Cardiac fibroblast (primary cell): ENCODE results near the gene ZNF516.

Experiments used
- DNase-seq, 2 donors: peaks; one replicate each; pipeline versions ENCODE4 v3.0.0 to v3.0.0-alpha.2; 2010; ENCODE audit warnings: low read depth in 2 of 2
- H3K4me3 ChIP-seq, 2 donors: replicated peaks in 1 of 2; 1 replicate in 1 of 2; 2 replicates in 1 of 2; pipeline ENCODE4 v1.5.1; 2011; ENCODE audit warnings: low read depth in 2 of 2, low read length in 2 of 2, mild to moderate bottlenecking in 2 of 2, moderate library complexity in 1 of 2
- TF ChIP-seq, protein P1 (sequence below): IDR thresholded peaks from one replicate; pipeline ENCODE4 v1.5.1; 2011; ENCODE audit warnings: low read depth, mild to moderate bottlenecking, low read length, inconsistent platforms

Gene ZNF516

DNA sequence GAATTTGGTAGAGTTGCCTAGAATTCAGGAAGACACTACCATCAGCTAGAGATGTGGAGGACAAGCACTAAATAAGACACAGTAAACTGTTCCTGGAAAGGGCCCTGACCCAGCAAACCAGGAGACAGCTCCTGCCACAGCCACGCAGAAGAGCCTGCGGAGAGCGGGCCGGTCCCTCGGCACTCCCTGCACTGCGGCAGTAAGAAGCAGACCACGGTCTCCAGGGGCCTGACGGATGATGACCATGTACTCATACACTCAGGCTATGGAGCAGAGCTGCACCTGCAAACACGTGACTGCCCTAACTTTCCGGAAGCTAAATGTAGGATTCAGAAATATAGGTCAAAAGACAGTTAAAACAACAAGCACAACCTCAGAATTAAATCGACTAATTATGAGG, 72.9 kb downstream of the ZNF516 start:
- H3K4me3 ChIP-seq: no peak overlapping the region
- no peak for DNase-seq
- TF ChIP-seq, protein P1, sequence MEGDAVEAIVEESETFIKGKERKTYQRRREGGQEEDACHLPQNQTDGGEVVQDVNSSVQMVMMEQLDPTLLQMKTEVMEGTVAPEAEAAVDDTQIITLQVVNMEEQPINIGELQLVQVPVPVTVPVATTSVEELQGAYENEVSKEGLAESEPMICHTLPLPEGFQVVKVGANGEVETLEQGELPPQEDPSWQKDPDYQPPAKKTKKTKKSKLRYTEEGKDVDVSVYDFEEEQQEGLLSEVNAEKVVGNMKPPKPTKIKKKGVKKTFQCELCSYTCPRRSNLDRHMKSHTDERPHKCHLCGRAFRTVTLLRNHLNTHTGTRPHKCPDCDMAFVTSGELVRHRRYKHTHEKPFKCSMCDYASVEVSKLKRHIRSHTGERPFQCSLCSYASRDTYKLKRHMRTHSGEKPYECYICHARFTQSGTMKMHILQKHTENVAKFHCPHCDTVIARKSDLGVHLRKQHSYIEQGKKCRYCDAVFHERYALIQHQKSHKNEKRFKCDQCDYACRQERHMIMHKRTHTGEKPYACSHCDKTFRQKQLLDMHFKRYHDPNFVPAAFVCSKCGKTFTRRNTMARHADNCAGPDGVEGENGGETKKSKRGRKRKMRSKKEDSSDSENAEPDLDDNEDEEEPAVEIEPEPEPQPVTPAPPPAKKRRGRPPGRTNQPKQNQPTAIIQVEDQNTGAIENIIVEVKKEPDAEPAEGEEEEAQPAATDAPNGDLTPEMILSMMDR: no peak

DNA sequence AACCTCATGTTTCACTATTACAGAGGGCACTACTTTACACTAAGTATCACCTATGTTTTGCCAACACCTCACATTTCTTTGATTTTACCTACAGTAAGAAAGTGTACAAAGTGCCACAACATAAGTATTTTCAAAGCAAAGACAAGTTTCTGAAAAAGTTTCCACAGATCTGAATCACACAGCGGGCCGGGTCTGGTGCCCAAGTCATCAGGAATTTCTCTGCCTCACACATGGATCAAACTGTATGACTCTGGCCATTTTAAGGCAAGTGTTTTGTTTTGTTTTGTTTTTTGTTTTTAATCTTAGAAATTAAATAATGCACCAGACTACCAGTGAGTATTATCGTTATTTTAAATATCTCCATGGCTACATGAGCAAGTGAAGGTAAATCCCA, 73.4 kb downstream of the ZNF516 start:
- no peak overlapping the region for H3K4me3 ChIP-seq
- TF ChIP-seq, protein P1: no peak
- DNase-seq: no peak

DNA sequence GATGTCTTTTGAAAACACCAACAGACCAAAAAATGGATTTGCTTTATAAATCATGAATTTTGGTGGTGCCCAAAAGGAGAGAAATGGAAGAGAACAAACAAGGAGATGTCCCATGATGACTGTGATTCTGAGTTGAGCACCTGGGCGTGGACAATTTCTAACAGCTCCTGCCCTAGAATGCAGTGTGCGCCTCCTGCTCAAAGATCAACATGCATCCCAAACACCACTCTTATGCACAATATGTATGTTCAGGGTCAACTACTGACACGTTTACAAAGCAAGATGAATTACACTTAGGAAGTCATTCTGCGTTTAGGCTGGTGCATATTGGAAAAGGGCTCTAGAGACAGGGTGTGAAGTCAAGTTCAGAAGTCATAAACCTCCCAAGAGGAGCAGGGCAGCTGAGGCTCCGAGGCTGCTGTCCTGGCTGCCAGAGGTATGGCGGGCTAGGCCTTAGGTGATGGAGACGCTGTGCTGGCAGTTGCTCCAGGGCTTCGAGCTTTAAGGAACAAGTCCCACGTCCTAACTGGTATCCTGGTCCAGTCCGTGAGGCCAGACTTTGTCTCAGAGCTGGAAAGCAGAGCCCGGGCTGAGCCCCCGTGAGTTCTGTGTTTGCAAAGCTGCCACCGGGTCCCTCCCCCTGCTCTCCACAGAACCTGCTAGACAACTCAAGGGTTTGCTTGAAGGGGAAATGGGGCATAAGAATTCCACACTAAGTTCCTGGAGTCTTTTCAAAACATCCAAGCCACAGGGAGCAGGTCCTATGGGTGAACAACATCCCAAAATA, 74.0 kb downstream of the ZNF516 start:
- TF ChIP-seq, protein P1: no peak
- H3K4me3 ChIP-seq: no peak overlapping the region
- DNase-seq: no peak

DNA sequence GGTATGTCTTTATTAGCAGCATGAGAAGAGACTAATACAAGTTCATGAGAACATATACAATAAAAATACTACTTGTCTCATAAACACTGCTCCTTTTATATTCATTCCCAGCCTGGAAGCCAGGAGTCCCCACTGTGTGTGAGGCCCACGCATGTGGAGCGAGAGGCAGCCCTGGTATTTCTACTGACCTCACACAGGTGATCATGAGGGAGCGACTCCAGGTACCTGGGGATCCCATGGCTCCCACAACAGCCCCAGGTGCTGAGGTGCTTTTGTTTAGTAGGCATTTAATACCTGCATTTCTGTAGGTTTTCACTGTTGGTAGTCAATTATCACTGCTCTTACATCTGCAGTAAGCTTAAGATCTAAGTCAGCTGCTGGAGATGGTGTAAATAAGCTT, 75.2 kb downstream of the ZNF516 start:
- TF ChIP-seq, protein P1: no peak
- no peak for DNase-seq
- no peak overlapping the region for H3K4me3 ChIP-seq

DNA sequence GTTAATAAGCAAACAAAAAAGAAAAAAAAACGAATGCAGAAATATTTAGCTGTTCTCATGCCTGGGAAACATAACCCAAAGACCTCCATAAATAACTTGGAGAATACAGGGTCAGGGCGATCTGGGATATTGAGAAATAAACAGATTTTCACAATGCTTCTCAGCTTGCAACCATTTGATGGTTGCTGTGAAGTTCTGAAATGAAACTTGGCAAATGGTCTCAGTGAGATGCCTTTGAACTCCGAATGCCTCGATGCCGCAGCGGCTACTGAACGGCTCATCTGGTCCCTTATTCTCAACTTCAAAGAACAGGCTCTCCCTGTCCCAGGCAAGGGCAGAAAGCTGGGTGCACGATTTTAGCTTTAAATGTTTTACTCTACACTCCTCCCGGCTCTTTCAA, 78.1 kb downstream of the ZNF516 start:
- H3K4me3 ChIP-seq: no peak overlapping the region
- TF ChIP-seq, protein P1: no peak
- DNase-seq: peak; percentile 59 to 70

DNA sequence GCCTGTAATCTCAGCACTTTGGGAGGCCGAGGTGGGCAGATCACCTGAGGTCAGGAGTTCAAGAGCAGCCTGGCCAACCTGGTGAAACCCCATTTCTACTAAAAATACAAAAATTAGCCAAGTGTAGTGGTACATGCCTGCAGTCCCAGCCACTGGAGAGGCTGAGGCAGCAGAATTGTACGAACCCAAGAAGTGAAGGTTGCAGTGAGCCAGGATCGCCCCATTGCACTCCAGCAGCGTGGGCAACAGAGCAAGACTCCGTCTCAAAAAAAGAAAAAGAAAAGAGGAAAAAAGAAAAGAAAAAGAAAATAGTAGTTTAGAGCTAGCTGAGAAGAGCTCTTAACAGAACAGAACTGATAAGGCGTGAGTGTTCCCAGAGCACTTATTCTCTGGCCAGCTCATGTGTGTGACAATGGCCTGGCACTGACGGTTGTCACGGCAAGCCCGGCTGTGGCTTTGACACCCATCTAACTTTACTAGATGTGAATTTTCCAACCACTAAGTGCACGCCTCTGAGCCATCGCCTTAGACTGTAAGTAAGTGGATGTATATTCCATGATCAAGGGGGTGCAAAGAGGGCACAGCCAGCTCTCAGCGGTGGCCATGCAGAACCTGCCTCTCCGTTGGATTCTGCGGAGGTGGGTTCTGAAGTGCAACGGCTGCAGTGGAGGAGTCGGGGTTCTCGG, 80.0 kb downstream of the ZNF516 start:
- TF ChIP-seq, protein P1: no peak
- H3K4me3 ChIP-seq: no peak overlapping the region
- DNase-seq: no peak
